ENCODE data around the gene GRIPAP1.

- TF ChIP-seq CTCF (IDR thresholded peaks at IDR 0.05) = no peak
- TF ChIP-seq POLR2A (IDR thresholded peaks at IDR 0.05) = no peak
- no peak for TF ChIP-seq EP300 (IDR thresholded peaks at IDR 0.05)
These were observed 61.6 kb downstream of the GRIPAP1 start for GRCh38 chrX:48940404-48940955.
